GM12891 (cell line): Measurements from ENCODE around the gene F10.

Source experiments
- PAX5 ChIP-seq: IDR thresholded peaks from 2 replicates; pipeline ENCODE4 v1.6.1; 2011; ENCODE audit warnings: low read length, moderate library complexity, mild to moderate bottlenecking; ENCODE audit not compliant: insufficient read depth, severe bottlenecking
- POLR2A ChIP-seq: IDR thresholded peaks from 2 replicates; pipeline ENCODE4 v1.6.1; 2011; ENCODE audit warnings: low read depth, low read length, control low read depth
- POLR2AphosphoS5 ChIP-seq: IDR thresholded peaks from 2 replicates; pipeline ENCODE4 v1.6.1; 2011; ENCODE audit warnings: low read depth, low read length, control low read depth
- POU2F2 ChIP-seq: IDR thresholded peaks from 2 replicates; pipeline ENCODE4 v1.6.1; 2011; ENCODE audit warnings: low read depth, mild to moderate bottlenecking, control low read depth, low read length, moderate library complexity
- SPI1 ChIP-seq: IDR thresholded peaks from 2 replicates; pipeline ENCODE4 v1.6.1; 2011; ENCODE audit warnings: low read depth, low read length, control low read depth
- TAF1 ChIP-seq: IDR thresholded peaks from 2 replicates; pipeline ENCODE4 v1.6.1; 2011; ENCODE audit warnings: low read depth, low read length, control low read depth

GRCh38 chr13:113099142-113099541 lies 23.5 kb upstream of the F10 start:
- TF ChIP-seq POLR2AphosphoS5 = no peak
- no peak for TF ChIP-seq TAF1
- no peak for TF ChIP-seq POLR2A
- TF ChIP-seq SPI1 = no peak
- no peak for TF ChIP-seq PAX5
- TF ChIP-seq POU2F2 = no peak
